Spinal cord (tissue), 10 donors: ENCODE measurements around the gene KRTAP10-3. TPM values are rescaled to one million over a fixed set of nuclear protein-coding genes. Genes with fewer than 3 reads are reported as not detected.

Experiments
- DNase-seq, 6 donors: peaks; one replicate each; pipeline versions ENCODE4 v3.0.0 to v3.0.0-alpha.2; 2013 to 2015; ENCODE audit warnings: low spot score in 6 of 6, low read depth in 4 of 6
- H3K27ac ChIP-seq: one replicate; pipeline ENCODE4 v1.5.1; 2013; ENCODE audit warnings: low read depth, low read length, control low read depth
- H3K27me3 ChIP-seq: one replicate; pipeline ENCODE4 v1.6.1; 2013; ENCODE audit warnings: low read length; ENCODE audit not compliant: control insufficient read depth, insufficient read depth
- H3K36me3 ChIP-seq: one replicate; pipeline ENCODE4 v1.6.1; 2013; ENCODE audit warnings: low read length; ENCODE audit not compliant: control insufficient read depth, insufficient read depth
- H3K4me1 ChIP-seq: one replicate; pipeline ENCODE4 v1.6.1; 2013; ENCODE audit warnings: low read length; ENCODE audit not compliant: control insufficient read depth, insufficient read depth
- H3K4me3 ChIP-seq: one replicate; pipeline ENCODE4 v1.5.1; 2013; ENCODE audit warnings: low read depth, low read length, control low read depth
- H3K9me3 ChIP-seq: one replicate; pipeline ENCODE4 v1.6.1; 2013; ENCODE audit warnings: low read length; ENCODE audit not compliant: control insufficient read depth, insufficient read depth
- WGBS: methylation state at CpG from one replicate; pipeline ENCODE4 v1.1.5; 2013; ENCODE audit warnings: missing lambda C conversion rate; ENCODE audit not compliant: insufficient coverage; 5-methylcytosine and 5-hydroxymethylcytosine counted together
- polyA plus RNA-seq, 2 donors: library from polyadenylated mRNA; unstranded; fragments of 120-200 nt; gene quantifications; one replicate each; pipeline ENCODE4 v1.2.1, GENCODE V29; 2013; ENCODE audit not compliant: insufficient read length in 2 of 2
- total RNA-seq, 2 donors: library from RNA; depleted of rRNA in 1 of 2; stranded (reverse); fragments of 120-200 nt in 1 of 2; fragments of >200 nt in 1 of 2; gene quantifications; one replicate each; pipeline versions ENCODE4 v1.2.3 to v1.2.4, GENCODE V29; 2013 to 2014
- donor health status: healthy.

Gene KRTAP10-3
- total and polyA plus RNA-seq, 4 donors: not detected

DNA sequence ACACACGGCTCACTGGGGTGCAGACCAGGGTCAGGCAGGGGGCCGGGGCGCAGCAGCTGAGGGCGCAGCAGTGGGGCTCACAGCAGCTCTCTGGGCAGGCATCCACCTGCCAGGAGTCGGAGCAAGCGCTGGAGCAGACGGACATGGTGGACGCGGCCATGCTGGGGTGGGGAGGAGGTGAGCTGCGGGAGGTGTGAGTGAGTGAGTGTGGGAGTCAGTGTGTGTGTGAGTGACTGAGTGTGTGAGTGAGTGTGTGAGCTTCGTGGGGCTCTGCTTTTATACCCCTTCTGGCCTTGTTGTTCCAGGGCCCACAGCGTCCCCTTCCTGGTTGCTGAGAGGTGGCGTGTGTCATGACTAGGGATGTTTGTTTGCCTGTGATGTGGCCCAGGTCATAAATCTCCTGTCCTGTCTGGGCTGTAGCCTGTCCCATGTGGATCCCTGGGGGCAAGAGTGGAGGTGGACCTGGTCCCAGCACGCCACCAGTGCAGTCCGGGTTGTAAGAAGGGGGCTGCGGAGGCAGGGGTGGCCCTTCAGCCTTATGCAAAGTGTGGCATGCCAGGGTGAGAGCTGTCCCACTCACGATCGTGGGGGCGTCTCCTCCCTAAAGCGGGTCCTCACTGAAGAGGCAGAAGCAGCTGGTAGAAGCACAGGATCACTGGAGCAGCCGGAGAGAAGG, 18.5 kb downstream of the KRTAP10-3 start, which contains the start of gene KRTAP10-1:
TSS of gene KRTAP10-1 (minus strand) at position 205 of the 676 bp plus-strand sequence. CDS start at position 160, 45 bp downstream.
- Histone ChIP-seq H3K27ac (no peak within 1 kb of the TSS), H3K4me3 (no peak within 1 kb of the TSS), H3K4me1 (no peaks in the 10 kb centered on the region), H3K27me3 (no peaks in the 10 kb centered on the region), H3K36me3 (no peaks in the 10 kb centered on the region), H3K9me3 (no peaks in the 10 kb centered on the region)
- WGBS: 83% methylated on average over 20 of the region's 21 CpGs
- DNase-seq: no peak

DNA sequence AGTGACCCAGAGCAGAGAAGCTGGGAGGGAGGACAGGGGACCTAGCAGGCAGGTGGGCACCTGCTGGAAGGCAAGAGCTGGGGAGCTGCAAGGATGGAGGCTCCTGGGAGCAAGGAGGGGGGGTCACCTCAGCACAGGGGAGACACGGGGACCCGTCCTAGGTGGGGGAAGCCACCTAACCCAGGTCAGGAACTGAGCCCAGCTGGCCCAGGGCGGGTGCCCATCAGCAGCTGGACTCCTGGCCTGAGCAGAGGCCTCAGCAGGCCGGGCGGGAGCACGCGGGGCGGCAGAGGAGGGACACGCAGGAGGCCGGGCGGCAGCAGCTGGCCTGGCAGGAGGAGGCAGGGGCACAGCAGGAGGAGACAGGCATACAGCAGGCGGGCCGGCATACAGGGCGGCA, 19.5 kb downstream of the KRTAP10-3 start:
- 77% methylated on average over 14 of the region's 14 CpGs for WGBS
- no peaks in the 10 kb centered on the region for H3K27me3 ChIP-seq
- no peak for DNase-seq
- H3K27ac ChIP-seq: no peak overlapping the region
- H3K36me3 ChIP-seq: no peaks in the 10 kb centered on the region
- H3K9me3 ChIP-seq: no peaks in the 10 kb centered on the region
- no peak overlapping the region for H3K4me3 ChIP-seq
- no peaks in the 10 kb centered on the region for H3K4me1 ChIP-seq

DNA sequence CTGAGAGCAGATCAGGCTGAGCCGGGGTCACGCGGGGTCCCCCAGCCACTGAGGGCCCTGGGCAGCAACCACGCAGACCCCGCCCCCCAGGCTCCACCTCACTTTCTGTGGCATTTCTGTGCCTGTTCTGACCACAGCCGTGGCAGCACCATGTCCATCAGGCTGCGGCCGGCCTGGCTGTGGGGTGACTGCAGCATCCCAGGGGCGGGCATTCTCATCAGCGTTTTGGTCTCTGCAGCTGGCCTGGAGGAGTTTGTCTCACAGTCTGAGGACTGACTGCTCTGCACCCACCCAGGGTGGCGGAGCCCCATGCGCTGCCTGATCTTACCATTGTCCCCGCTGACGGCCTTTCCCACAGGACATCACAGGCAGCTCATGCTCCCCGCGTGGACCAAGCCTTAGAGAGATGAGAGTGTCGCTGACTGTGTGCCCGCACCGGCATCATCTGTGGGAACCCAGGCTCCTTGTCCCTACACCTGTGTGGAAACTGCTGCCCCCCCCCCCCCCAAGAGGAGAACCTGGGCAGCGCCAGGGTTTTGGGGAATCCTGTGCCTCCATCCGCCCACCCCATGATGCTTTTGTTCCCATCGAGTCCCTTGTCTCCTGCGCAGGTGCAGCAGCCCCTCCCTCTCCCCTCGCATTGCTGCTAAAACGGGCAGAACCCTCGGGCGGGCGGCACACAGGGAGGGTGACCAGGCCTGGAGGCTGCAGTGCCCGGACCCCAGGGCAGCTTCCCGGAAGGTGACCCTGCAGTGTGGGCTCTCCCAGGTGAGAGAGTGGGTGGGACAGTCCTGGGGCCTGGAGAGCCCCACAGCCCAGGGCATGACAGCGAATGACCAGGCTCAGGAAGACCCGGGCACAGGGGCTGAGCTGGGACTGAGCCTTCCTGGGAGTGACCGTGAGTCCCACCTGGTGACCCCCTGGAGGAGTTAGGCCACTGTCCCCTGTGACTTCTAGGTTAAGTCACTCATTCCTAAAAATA, 20.4 kb downstream of the KRTAP10-3 start:
- Histone ChIP-seq H3K36me3 (no peaks in the 10 kb centered on the region), H3K9me3 (no peaks in the 10 kb centered on the region), H3K4me3 (no peak overlapping the region), H3K27me3 (no peaks in the 10 kb centered on the region), H3K27ac (no peak overlapping the region), H3K4me1 (no peaks in the 10 kb centered on the region)
- no peak for DNase-seq
- 90% methylated on average over 33 of the region's 33 CpGs for WGBS

DNA sequence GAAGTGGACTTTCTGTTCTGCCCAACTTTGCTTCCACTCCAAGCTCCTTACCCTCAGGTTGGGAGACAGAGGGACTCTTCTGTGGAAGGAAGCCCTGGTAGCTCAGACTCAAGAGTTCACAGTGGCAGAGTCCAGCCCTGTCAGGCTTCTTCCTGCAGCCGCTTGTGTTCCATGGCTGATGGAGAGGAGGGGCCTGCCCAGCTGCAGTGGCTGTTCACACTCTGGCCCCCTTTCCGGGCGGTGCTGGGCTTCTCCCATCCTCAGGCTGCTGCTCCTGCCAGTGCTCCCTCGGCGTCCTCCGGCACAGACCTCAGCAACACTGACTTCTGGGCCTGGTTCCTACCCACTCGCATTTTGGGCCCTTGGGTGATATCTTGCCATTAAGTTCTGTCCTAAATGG, 22.6 kb downstream of the KRTAP10-3 start:
- H3K4me3 ChIP-seq: no peak overlapping the region
- no peaks in the 10 kb centered on the region for H3K4me1 ChIP-seq
- DNase-seq: peak in 1 of 6 donors; percentile 25
- no peaks in the 10 kb centered on the region for H3K9me3 ChIP-seq
- H3K27ac ChIP-seq: no peak overlapping the region
- H3K36me3 ChIP-seq: no peaks in the 10 kb centered on the region
- no peaks in the 10 kb centered on the region for H3K27me3 ChIP-seq
- 42% methylated on average over 6 of the region's 7 CpGs for WGBS

DNA sequence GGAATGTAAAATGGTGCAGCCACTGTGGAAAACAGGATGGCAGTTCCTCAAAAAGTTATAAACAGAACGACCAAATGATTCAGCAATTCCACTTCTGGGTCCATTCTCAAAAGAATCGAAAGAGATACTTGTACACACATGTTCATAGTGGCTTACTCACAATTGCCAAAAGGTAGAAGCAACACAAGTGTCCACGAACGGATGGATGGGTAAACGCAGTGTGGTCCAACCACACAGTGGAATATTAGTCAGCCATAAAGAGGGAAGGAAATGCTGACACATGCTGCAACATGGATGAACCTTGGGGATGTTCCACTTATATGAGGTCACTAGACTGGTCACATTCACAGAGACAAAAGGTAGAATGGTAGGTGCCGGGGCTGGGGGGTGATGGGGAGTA, 23.9 kb downstream of the KRTAP10-3 start:
- 98% methylated on average over 4 of the region's 6 CpGs for WGBS
- Histone ChIP-seq H3K27me3 (no peaks in the 10 kb centered on the region), H3K4me1 (no peaks in the 10 kb centered on the region), H3K9me3 (no peaks in the 10 kb centered on the region), H3K4me3 (no peak overlapping the region), H3K36me3 (no peaks in the 10 kb centered on the region), H3K27ac (no peak overlapping the region)
- DNase-seq: no peak

DNA sequence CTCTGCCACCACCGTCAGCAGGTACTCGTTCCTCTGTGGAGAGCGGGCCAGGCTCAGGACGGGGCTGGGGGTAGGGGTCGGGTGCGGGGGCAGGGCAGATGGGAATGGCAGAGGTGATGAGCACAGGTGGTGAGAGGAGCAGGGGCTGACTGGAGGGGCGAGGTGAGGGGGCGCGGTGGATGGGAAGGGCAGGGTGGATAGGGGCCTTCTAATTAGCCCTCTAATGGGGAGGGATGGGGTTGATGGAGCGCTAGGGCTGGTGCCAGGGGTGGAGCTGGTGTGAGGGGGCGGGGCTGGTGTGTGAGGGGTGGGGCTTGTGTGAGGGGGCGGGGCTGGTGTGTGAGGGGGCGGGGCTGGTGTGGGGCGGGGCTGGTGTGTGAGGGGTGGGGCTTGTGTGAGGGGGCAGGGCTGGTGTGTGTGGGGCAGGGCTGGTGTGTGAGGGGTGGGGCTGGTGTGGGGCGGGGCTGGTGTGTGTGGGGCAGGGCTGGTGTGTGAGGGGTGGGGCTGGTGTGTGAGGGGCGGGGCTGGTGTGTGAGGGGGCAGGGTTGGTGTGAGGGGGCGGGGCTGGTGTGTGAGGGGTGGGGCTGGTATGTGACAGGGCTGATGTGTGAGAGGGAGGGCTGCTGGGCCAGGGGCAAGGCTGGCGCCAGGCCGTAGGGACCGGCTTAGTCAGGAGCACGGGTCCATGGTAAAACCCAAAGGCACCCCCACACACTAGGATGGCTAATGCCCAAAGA, 24.5 kb downstream of the KRTAP10-3 start:
- Histone ChIP-seq H3K4me3 (no peak overlapping the region), H3K4me1 (no peaks in the 10 kb centered on the region), H3K27ac (no peak overlapping the region), H3K9me3 (no peaks in the 10 kb centered on the region), H3K27me3 (no peaks in the 10 kb centered on the region), H3K36me3 (no peaks in the 10 kb centered on the region)
- WGBS: 95% methylated on average over 9 of the region's 21 CpGs
- DNase-seq: no peak

DNA sequence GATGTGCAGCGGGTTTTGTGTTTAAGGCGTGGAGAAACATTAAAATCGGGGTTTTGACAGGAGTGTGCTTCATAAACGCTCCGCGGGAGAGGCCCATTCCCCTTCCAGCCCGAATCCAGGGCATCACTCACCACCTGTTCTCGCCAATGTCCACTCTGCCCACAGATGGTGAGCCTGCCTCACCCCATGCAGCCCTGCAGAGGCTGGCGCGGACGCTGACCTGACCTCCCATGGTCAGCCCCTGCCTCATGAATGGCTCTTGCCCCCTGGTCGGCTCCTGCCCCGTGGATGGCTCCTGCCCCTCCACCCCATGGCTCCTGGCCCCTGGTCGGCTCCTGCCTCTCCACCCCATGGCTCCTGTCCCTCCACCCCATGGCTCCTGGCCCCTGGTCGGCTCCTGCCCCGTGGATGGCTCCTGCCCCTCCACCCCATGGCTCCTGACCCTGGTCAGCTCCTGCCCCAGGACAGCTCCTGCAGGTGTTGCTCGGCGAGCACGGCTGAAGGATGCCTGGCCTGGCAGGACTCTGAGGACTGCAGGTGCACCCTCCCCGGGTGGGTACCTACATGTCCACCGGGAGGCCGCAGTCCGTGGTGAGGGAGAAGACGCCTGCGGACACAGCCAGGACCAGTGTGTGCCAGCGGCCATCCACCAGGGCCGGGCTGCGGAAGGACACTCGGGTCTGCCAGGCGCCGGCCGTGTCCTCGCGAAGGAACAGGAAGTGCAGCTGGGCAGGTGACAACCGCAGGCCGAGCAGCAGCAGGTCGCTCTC, 25.3 kb downstream of the KRTAP10-3 start:
- Histone ChIP-seq H3K4me1 (no peaks in the 10 kb centered on the region), H3K27me3 (no peaks in the 10 kb centered on the region), H3K9me3 (no peaks in the 10 kb centered on the region), H3K36me3 (no peaks in the 10 kb centered on the region), H3K27ac (no peak overlapping the region), H3K4me3 (no peak overlapping the region)
- WGBS: 90% methylated on average over 37 of the region's 37 CpGs
- DNase-seq: no peak

DNA sequence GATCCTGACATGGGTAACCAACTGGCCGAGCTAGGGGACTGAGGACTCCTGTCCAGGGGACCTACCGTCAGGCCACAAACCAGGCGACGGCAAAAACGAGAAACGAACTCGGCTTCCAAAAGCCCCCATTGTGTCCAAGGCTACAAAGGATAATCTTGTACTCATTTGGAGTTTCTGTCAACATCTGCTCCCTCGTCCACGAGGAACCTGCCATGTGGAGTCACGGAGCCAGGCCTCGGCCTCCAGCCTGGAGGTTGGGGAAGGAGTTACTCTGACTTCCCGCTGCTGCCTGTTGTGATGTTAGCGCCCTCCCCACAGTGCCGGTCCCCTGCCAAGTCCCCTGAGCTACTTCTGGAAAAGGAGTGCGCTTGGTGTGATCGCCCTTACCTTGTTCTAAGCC, 25.9 kb downstream of the KRTAP10-3 start:
- H3K36me3 ChIP-seq: no peaks in the 10 kb centered on the region
- H3K27me3 ChIP-seq: no peaks in the 10 kb centered on the region
- H3K4me1 ChIP-seq: no peaks in the 10 kb centered on the region
- no peak overlapping the region for H3K27ac ChIP-seq
- no peak for DNase-seq
- WGBS: 80% methylated on average over 16 of the region's 16 CpGs
- H3K4me3 ChIP-seq: no peak overlapping the region
- H3K9me3 ChIP-seq: no peaks in the 10 kb centered on the region
